HCT116 (cell line): Measurements from ENCODE around the gene ITGAV. TPM values are rescaled to one million over a fixed set of nuclear protein-coding genes. Genes with fewer than 3 reads are reported as not detected.

ENCODE experiments used
- ATAC-seq: fragments of 200-7000 bp; cut with Tn5 transposase; 2 replicates; pipeline ENCODE4 v1.9.1; 2020; ENCODE audit warnings: mild to moderate bottlenecking, moderate library complexity
- BruUV-seq: library from RNA; stranded (reverse); fragments of 400-500 nt; replicated peaks from 2 replicates; lab custom pipeline; 2021; lab: Mats Ljungman, UMichigan
- CTCF ChIA-PET: fragments of 300-600 bp; sonication (Branson Sonifier 250); formaldehyde crosslinking; loops from one replicate; lab custom pipeline; 2021; ENCODE audit warnings: antibody characterized with exemption; lab: Charles Lee
- POLR2A ChIA-PET: fragments of 300-600, 350-600 bp; sonication (Branson Sonifier 250); formaldehyde crosslinking; loops from one replicate; lab custom pipeline; 2021; ENCODE audit warnings: antibody characterized with exemption; lab: Charles Lee
- RAD21 ChIA-PET, 2 experiments: fragments of 300-600 bp; sonication (Branson Sonifier 250); formaldehyde crosslinking; loops; one replicate each; lab custom pipeline; 2023; ENCODE audit warnings: low total read pairs in 2 of 2; ENCODE audit not compliant: uncharacterized antibody in 2 of 2, unreplicated experiment in 2 of 2, low non-redundant PET in 1 of 2; lab: Charles Lee
- DNase-seq: peaks from one replicate; pipeline ENCODE4 v3.0.0-alpha.2; 2010; ENCODE audit warnings: low read depth, low spot score
- H2AFZ ChIP-seq: fragments of 200-600 bp; shearing (Covaris generic), sonication (generic); 2 replicates; pipeline ENCODE4 v1.6.1; 2017; ENCODE audit warnings: low read depth, mixed run types, mixed read lengths, antibody characterized with exemption, low read length; ENCODE audit not compliant: poor library complexity, severe bottlenecking
- H3K27ac ChIP-seq: 2 replicates; pipeline ENCODE4 v1.5.1; 2012; ENCODE audit warnings: low read depth, low read length
- H3K27me3 ChIP-seq: fragments of 200-600 bp; sonication (generic); 2 replicates; pipeline ENCODE4 v1.6.1; 2016; ENCODE audit warnings: mixed run types, low read length, mixed read lengths; ENCODE audit not compliant: insufficient read depth
- H3K36me3 ChIP-seq, 2 experiments: fragments of 200-500 bp in 1 of 2; fragments of 200-600 bp in 1 of 2; sonication (Bioruptor generic) in 1 of 2; sonication (generic) in 1 of 2; 2 replicates each; pipeline versions ENCODE4 v1.5.1 to v1.6.1; 2014 to 2016; ENCODE audit warnings: low read length in 2 of 2, inconsistent platforms in 1 of 2, mixed read lengths in 1 of 2, mixed run types in 1 of 2; ENCODE audit not compliant: insufficient read depth in 2 of 2, control insufficient read depth in 1 of 2
- H3K4me1 ChIP-seq, 2 experiments: fragments of 200-600 bp in 1 of 2; sonication (generic) in 1 of 2; 2 replicates each; pipeline versions ENCODE4 v1.5.1 to v1.6.1; 2012 to 2017; ENCODE audit warnings: low read length in 2 of 2, inconsistent platforms in 1 of 2, mild to moderate bottlenecking in 1 of 2, mixed read lengths in 1 of 2, mixed run types in 1 of 2, moderate library complexity in 1 of 2; ENCODE audit not compliant: insufficient read depth in 2 of 2, control insufficient read depth in 1 of 2
- H3K4me2 ChIP-seq: fragments of 200-600 bp; sonication (generic); 2 replicates; pipeline ENCODE4 v1.6.1; 2017; ENCODE audit warnings: mixed run types, low read length, mixed read lengths
- H3K4me3 ChIP-seq, 2 experiments: fragments of 200-600 bp in 1 of 2; sonication (generic) in 1 of 2; replicated peaks in 1 of 2; 2 replicates each; pipeline ENCODE4 v1.5.1; 2011 to 2016; ENCODE audit warnings: low read length in 2 of 2, control low read depth in 1 of 2, low read depth in 1 of 2, mild to moderate bottlenecking in 1 of 2, mixed read lengths in 1 of 2, mixed run types in 1 of 2
- H3K79me2 ChIP-seq: fragments of 200-600 bp; sonication (generic); 2 replicates; pipeline ENCODE4 v1.6.1; 2017; ENCODE audit warnings: mild to moderate bottlenecking, mixed run types, low read length, moderate library complexity, mixed read lengths; ENCODE audit not compliant: insufficient read depth
- H3K9ac ChIP-seq: fragments of 200-600 bp; sonication (generic); 2 replicates; pipeline ENCODE4 v1.6.1; 2016; ENCODE audit warnings: low read length, mixed read lengths
- H3K9me2 ChIP-seq: fragments of 200-600 bp; sonication (generic), shearing (Covaris generic); 2 replicates; pipeline ENCODE4 v1.6.1; 2017; ENCODE audit warnings: mixed run types, mild to moderate bottlenecking, moderate library complexity; ENCODE audit not compliant: insufficient read depth
- H3K9me3 ChIP-seq, 2 experiments: fragments of 200-500 bp in 1 of 2; fragments of 200-600 bp in 1 of 2; sonication (Bioruptor generic) in 1 of 2; sonication (generic) in 1 of 2; 2 replicates each; pipeline ENCODE4 v1.6.1; 2014 to 2017; ENCODE audit warnings: low read length in 2 of 2, mixed read lengths in 2 of 2, inconsistent platforms in 1 of 2, low read depth in 1 of 2, mild to moderate bottlenecking in 1 of 2, mixed run types in 1 of 2, moderate library complexity in 1 of 2; ENCODE audit not compliant: control insufficient read depth in 1 of 2, insufficient read depth in 1 of 2
- H4K20me1 ChIP-seq: fragments of 200-600 bp; sonication (generic), shearing (Covaris generic); 2 replicates; pipeline ENCODE4 v1.6.1; 2017; ENCODE audit warnings: mixed run types, mild to moderate bottlenecking, moderate library complexity; ENCODE audit not compliant: insufficient read depth
- CBX3 ChIP-seq: IDR thresholded peaks from 2 replicates; pipeline ENCODE4 v1.6.1; 2012; ENCODE audit warnings: low read depth
- EZH2 ChIP-seq: fragments of 200-600 bp; sonication (generic); IDR thresholded peaks from 2 replicates; pipeline ENCODE4 v1.6.1; 2017; ENCODE audit warnings: antibody characterized with exemption, mixed run types
- EZH2phosphoT487 ChIP-seq: fragments of 200-600 bp; IDR thresholded peaks from 2 replicates; pipeline ENCODE4 v1.6.1; 2018; ENCODE audit warnings: antibody characterized with exemption, borderline replicate concordance
- JUND ChIP-seq: IDR thresholded peaks from 2 replicates; pipeline ENCODE4 v1.6.1; 2012
- MAX ChIP-seq: IDR thresholded peaks from 2 replicates; pipeline ENCODE4 v1.6.1; 2012
- SRF ChIP-seq: IDR thresholded peaks from 2 replicates; pipeline ENCODE4 v1.6.1; 2012; ENCODE audit warnings: low read depth
- YY1 ChIP-seq: IDR thresholded peaks from 2 replicates; pipeline ENCODE4 v1.6.1; 2011; ENCODE audit warnings: low read length, low read depth, moderate library complexity, mild to moderate bottlenecking; ENCODE audit not compliant: insufficient replicate concordance; ENCODE audit errors: extremely low read depth
- ZBTB33 ChIP-seq: IDR thresholded peaks from 2 replicates; pipeline ENCODE4 v1.6.1; 2011; ENCODE audit warnings: mild to moderate bottlenecking, low read length, moderate library complexity; ENCODE audit not compliant: insufficient replicate concordance; ENCODE audit errors: extremely low read depth
- ZNF274 ChIP-seq: fragments of 200-500 bp; sonication (Bioruptor generic); IDR thresholded peaks from 2 replicates; pipeline ENCODE4 v1.6.1; 2014; ENCODE audit warnings: mild to moderate bottlenecking, low read depth, low read length, inconsistent platforms
- intact Hi-C: fragments of 100-400 bp; cut with micrococcal nuclease; formaldehyde crosslinking; loops from 2 replicates; pipeline ENCODE4 v1.10.0; 2022
- total RNA-seq: library from RNA; stranded (reverse); gene quantifications from one replicate; pipeline ENCODE4 v1.2.1, GENCODE V29; 2021; ENCODE audit not compliant: unreplicated experiment

ITGAV gene
- total RNA-seq, 1 experiment from 2014 or later, result 36.3 TPM

- Histone ChIP-seq H3K4me3 (no peak overlapping the region), H2AFZ (no peak overlapping the region), H3K27ac (no peak overlapping the region), H3K36me3 (no peaks in the 10 kb centered on the region), H3K9me2 (no peaks in the 10 kb centered on the region), H3K9ac (no peak overlapping the region), H3K4me1 (peaks cover 0 to 7% of the 10 kb centered on the region in 2 experiments; a peak in 1 of 4 replicates), H3K27me3 (no peaks in the 10 kb centered on the region), H4K20me1 (no peaks in the 10 kb centered on the region), H3K9me3 (no peaks in the 10 kb centered on the region), H3K4me2 (no peak overlapping the region), H3K79me2 (no peaks in the 10 kb centered on the region)
- intact Hi-C loops, result no loop called here
- ATAC-seq (no peak), DNase-seq (no peak)
- BruUV-seq, result no TSS peak
- ChIA-PET RAD21 (no interaction called here), CTCF (no interaction called here), POLR2A (no interaction called here)
- no peak for TF ChIP-seq ZBTB33
- no peak for TF ChIP-seq ZNF274
Measured at GRCh38 chr2:186559848-186560247, 30.0 kb upstream of the ITGAV start.

GRCh38 chr2:186560254-186560653 is 29.6 kb upstream of the ITGAV start:
- ChIA-PET CTCF (no interaction called here), POLR2A (no interaction called here)

More at GRCh38 chr2:186560254-186560653, 29.6 kb upstream of the ITGAV start:
- peaks cover 0 to 7% of the 10 kb centered on the region in 2 experiments; a peak in 1 of 4 replicates for H3K4me1 ChIP-seq
- H3K9ac ChIP-seq, result no peak overlapping the region
- no peak overlapping the region for H3K4me3 ChIP-seq
- no peaks in the 10 kb centered on the region for H4K20me1 ChIP-seq
- no peaks in the 10 kb centered on the region for H3K79me2 ChIP-seq
- no peak overlapping the region for H3K27ac ChIP-seq
- no TSS peak for BruUV-seq
- no peak overlapping the region for H2AFZ ChIP-seq
- RAD21 ChIA-PET, result no interaction called here
- no peak overlapping the region for H3K4me2 ChIP-seq
- H3K36me3 ChIP-seq, result no peaks in the 10 kb centered on the region
- no peaks in the 10 kb centered on the region for H3K9me2 ChIP-seq
- intact Hi-C loops, result no loop called here
- H3K9me3 ChIP-seq, result no peaks in the 10 kb centered on the region
- DNase-seq, result no peak
- ATAC-seq, result no peak
- no peaks in the 10 kb centered on the region for H3K27me3 ChIP-seq
- TF ChIP-seq EZH2, result no peak
- TF ChIP-seq EZH2phosphoT487, result no peak
- TF ChIP-seq YY1, result no peak
- TF ChIP-seq SRF, result no peak
- no peak for TF ChIP-seq CBX3
- no peak for TF ChIP-seq MAX
- TF ChIP-seq JUND, result no peak
